ENCODE results near the gene PEPD.

PEPD gene

GRCh38 chr19:33449799-33450198, 71.8 kb downstream of the PEPD start:
- H3K27ac ChIP-seq (ENCODE audit: insufficient read depth, low read length, poor library complexity, severe bottlenecking), result no peak overlapping the region
- H3K4me3 ChIP-seq (ENCODE audit: insufficient read depth, low read depth, low read length, poor library complexity, severe bottlenecking), result no peak overlapping the region
- DNase-seq, result no peak
- no peaks in the 10 kb centered on the region for H3K36me3 ChIP-seq (ENCODE audit: control insufficient read depth, insufficient read depth, low read length)
- no peaks in the 10 kb centered on the region for H3K27me3 ChIP-seq (replicated peaks; ENCODE audit: control insufficient read depth, insufficient read depth, low read length, poor library complexity, severe bottlenecking)
- H3K9me3 ChIP-seq (ENCODE audit: control insufficient read depth, low read length), result no peaks in the 10 kb centered on the region
- no peaks in the 10 kb centered on the region for H3K4me1 ChIP-seq (ENCODE audit: control insufficient read depth, insufficient read depth, low read length, poor library complexity, severe bottlenecking)

DNA sequence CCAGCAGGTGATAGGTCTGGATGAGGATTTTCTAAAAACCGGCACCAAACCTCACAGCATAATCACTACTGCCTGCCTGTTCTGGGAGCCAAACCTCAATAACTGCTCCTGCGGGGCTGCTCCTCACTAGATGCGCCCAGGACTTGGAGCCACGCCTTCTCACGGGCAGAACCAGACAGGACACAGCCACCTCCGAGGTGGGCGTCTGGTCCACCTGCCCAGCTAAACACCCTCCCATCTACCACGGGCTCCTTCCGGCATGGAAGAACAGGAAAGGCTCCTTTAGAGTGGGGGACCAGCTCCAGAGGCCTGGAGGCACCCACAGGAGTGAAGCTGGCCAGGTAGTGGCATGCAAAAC, 73.5 kb downstream of the PEPD start:
- Histone ChIP-seq H3K9me3 (ENCODE audit: control insufficient read depth, low read length) (no peaks in the 10 kb centered on the region), H3K27me3 (replicated peaks; ENCODE audit: control insufficient read depth, insufficient read depth, low read length, poor library complexity, severe bottlenecking) (no peaks in the 10 kb centered on the region), H3K4me1 (ENCODE audit: control insufficient read depth, insufficient read depth, low read length, poor library complexity, severe bottlenecking) (no peaks in the 10 kb centered on the region), H3K4me3 (ENCODE audit: insufficient read depth, low read depth, low read length, poor library complexity, severe bottlenecking) (no peak overlapping the region), H3K36me3 (ENCODE audit: control insufficient read depth, insufficient read depth, low read length) (no peaks in the 10 kb centered on the region), H3K27ac (ENCODE audit: insufficient read depth, low read length, poor library complexity, severe bottlenecking) (no peak overlapping the region)
- DNase-seq, result no peak

GRCh38 chr19:33447336-33448158, 74.0 kb downstream of the PEPD start:
- no peaks in the 10 kb centered on the region for H3K9me3 ChIP-seq (ENCODE audit: control insufficient read depth, low read length)
- H3K4me1 ChIP-seq (ENCODE audit: control insufficient read depth, insufficient read depth, low read length, poor library complexity, severe bottlenecking), result no peaks in the 10 kb centered on the region
- H3K36me3 ChIP-seq (ENCODE audit: control insufficient read depth, insufficient read depth, low read length), result no peaks in the 10 kb centered on the region
- H3K27me3 ChIP-seq (replicated peaks; ENCODE audit: control insufficient read depth, insufficient read depth, low read length, poor library complexity, severe bottlenecking), result no peaks in the 10 kb centered on the region
- H3K4me3 ChIP-seq (ENCODE audit: insufficient read depth, low read depth, low read length, poor library complexity, severe bottlenecking), result no peak overlapping the region
- no peak overlapping the region for H3K27ac ChIP-seq (ENCODE audit: insufficient read depth, low read length, poor library complexity, severe bottlenecking)
- no peak for DNase-seq

- H3K9me3 ChIP-seq (ENCODE audit: control insufficient read depth, low read length), result no peaks in the 10 kb centered on the region
- H3K4me1 ChIP-seq (ENCODE audit: control insufficient read depth, insufficient read depth, low read length, poor library complexity, severe bottlenecking), result no peaks in the 10 kb centered on the region
- no peaks in the 10 kb centered on the region for H3K27me3 ChIP-seq (replicated peaks; ENCODE audit: control insufficient read depth, insufficient read depth, low read length, poor library complexity, severe bottlenecking)
- H3K4me3 ChIP-seq (ENCODE audit: insufficient read depth, low read depth, low read length, poor library complexity, severe bottlenecking), result no peak overlapping the region
- no peaks in the 10 kb centered on the region for H3K36me3 ChIP-seq (ENCODE audit: control insufficient read depth, insufficient read depth, low read length)
- H3K27ac ChIP-seq (ENCODE audit: insufficient read depth, low read length, poor library complexity, severe bottlenecking), result no peak overlapping the region
- no peak for DNase-seq
These were observed 75.0 kb downstream of the PEPD start for GRCh38 chr19:33446330-33447293.

DNA sequence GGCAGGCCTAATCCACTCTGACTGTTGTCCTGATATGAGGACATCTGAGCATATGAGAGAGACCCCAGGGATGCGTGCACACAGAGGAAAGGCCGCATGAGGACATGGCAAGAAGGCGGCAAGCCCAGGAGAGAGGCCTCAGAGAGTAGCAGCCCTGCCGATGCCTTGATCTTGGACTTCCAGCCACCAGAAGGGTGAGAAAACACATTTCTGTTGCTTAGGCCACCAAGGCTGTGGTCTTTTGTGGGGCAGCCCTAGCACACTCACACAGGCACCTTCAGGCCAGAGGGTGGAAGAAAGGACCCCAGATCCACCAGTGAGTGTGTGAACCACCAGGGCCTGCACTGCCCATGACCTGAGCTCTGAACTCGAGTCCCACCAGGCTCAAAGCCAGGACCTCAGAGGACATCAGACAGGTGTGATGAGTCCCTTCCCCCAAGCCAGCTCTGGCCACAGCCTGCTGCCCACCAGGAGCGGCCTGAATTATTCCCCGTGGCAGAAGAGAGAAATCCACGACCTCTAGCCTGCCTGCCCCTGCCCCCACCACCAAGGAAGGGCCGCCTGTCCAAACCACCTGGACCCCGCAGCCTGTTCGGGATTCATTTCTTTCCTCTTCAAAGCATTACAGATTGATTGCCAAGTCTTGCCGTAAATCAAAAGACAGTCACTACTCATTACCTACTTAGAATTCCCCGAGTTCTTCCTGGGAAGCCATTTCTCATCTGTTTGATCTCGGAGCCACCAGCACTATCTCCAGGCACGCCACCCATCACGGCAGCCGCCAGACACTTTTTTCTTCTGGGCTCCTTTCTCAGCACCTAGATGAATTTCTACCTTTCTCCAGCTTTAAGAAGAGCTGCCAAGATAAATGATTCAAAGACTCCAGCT, 75.9 kb downstream of the PEPD start:
- H3K9me3 ChIP-seq (ENCODE audit: control insufficient read depth, low read length), result no peaks in the 10 kb centered on the region
- no peak overlapping the region for H3K27ac ChIP-seq (ENCODE audit: insufficient read depth, low read length, poor library complexity, severe bottlenecking)
- no peak overlapping the region for H3K4me3 ChIP-seq (ENCODE audit: insufficient read depth, low read depth, low read length, poor library complexity, severe bottlenecking)
- no peaks in the 10 kb centered on the region for H3K36me3 ChIP-seq (ENCODE audit: control insufficient read depth, insufficient read depth, low read length)
- H3K4me1 ChIP-seq (ENCODE audit: control insufficient read depth, insufficient read depth, low read length, poor library complexity, severe bottlenecking), result no peaks in the 10 kb centered on the region
- no peaks in the 10 kb centered on the region for H3K27me3 ChIP-seq (replicated peaks; ENCODE audit: control insufficient read depth, insufficient read depth, low read length, poor library complexity, severe bottlenecking)
- no peak for DNase-seq

DNA sequence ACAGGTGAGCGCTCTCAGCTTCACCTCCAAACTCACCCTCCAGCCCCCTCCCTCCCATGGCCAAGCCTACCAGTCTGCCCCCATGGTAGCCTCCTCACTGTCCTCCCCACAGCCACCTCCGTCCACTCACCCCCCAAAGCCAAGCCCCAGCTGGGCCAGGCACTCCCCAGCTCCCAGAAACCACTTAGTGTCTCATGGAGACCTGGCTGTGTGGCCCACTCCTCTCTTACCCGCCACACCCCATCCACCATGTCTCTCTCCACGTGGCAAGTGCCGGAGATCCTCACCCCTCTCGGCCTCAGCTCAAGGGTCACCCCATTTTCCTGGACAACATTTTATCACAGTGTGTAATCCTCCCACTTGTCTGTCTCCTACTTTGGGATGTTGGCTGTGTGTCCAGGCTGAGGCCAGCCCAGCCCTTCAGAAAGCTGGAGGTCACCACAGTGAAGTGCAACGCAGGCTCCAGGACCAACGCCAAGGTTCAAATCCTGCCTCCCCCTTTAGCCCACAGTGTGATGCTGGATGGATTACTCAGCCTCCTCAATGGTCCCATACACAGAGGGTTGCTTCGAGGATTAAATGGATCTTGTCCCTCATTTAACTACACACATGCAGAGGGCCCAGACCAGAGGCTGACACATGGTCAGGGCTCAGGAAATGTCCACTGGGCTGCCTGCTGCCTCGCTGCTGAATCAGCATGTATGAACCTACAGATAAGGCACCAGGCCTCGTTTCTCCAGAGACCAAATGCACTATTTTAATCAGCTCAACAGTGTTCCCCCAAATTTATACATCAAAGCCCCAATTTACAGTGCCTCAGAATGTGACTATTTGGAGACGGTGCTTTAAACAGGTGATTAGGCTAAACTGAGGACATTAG, 76.8 kb downstream of the PEPD start:
- no peak for DNase-seq
- Histone ChIP-seq H3K4me1 (ENCODE audit: control insufficient read depth, insufficient read depth, low read length, poor library complexity, severe bottlenecking) (no peaks in the 10 kb centered on the region), H3K9me3 (ENCODE audit: control insufficient read depth, low read length) (no peaks in the 10 kb centered on the region), H3K4me3 (ENCODE audit: insufficient read depth, low read depth, low read length, poor library complexity, severe bottlenecking) (no peak overlapping the region), H3K27me3 (replicated peaks; ENCODE audit: control insufficient read depth, insufficient read depth, low read length, poor library complexity, severe bottlenecking) (no peaks in the 10 kb centered on the region), H3K27ac (ENCODE audit: insufficient read depth, low read length, poor library complexity, severe bottlenecking) (no peak overlapping the region), H3K36me3 (ENCODE audit: control insufficient read depth, insufficient read depth, low read length) (no peaks in the 10 kb centered on the region)

- no peak for DNase-seq
- Histone ChIP-seq H3K27me3 (replicated peaks; ENCODE audit: control insufficient read depth, insufficient read depth, low read length, poor library complexity, severe bottlenecking) (no peaks in the 10 kb centered on the region), H3K9me3 (ENCODE audit: control insufficient read depth, low read length) (no peaks in the 10 kb centered on the region), H3K4me3 (ENCODE audit: insufficient read depth, low read depth, low read length, poor library complexity, severe bottlenecking) (no peak overlapping the region), H3K27ac (ENCODE audit: insufficient read depth, low read length, poor library complexity, severe bottlenecking) (no peak overlapping the region), H3K36me3 (ENCODE audit: control insufficient read depth, insufficient read depth, low read length) (no peaks in the 10 kb centered on the region), H3K4me1 (ENCODE audit: control insufficient read depth, insufficient read depth, low read length, poor library complexity, severe bottlenecking) (no peaks in the 10 kb centered on the region)
These were observed 77.7 kb downstream of the PEPD start for GRCh38 chr19:33443638-33444561.

GRCh38 chr19:33442706-33443105, 78.9 kb downstream of the PEPD start:
- H3K36me3 ChIP-seq (ENCODE audit: control insufficient read depth, insufficient read depth, low read length), result no peaks in the 10 kb centered on the region
- H3K9me3 ChIP-seq (ENCODE audit: control insufficient read depth, low read length), result no peaks in the 10 kb centered on the region
- H3K4me3 ChIP-seq (ENCODE audit: insufficient read depth, low read depth, low read length, poor library complexity, severe bottlenecking), result no peak overlapping the region
- no peak overlapping the region for H3K27ac ChIP-seq (ENCODE audit: insufficient read depth, low read length, poor library complexity, severe bottlenecking)
- no peak for DNase-seq
- H3K4me1 ChIP-seq (ENCODE audit: control insufficient read depth, insufficient read depth, low read length, poor library complexity, severe bottlenecking), result no peaks in the 10 kb centered on the region
- no peaks in the 10 kb centered on the region for H3K27me3 ChIP-seq (replicated peaks; ENCODE audit: control insufficient read depth, insufficient read depth, low read length, poor library complexity, severe bottlenecking)
